ENCODE measurements around the gene ANKRD24.
"Not testable (repeated sequence)": the region's sequence is repeated elsewhere in the genome, so short reads cannot be mapped to it uniquely, and the experiment has no call there.

Gene ANKRD24

GRCh38 chr19:4182084-4182810 lies at the start of gene ANKRD24, which contains the start of gene SIRT6:
Gene ANKRD24 (plus strand): TSS chr19:4182689. CDS start chr19:4186426, 3,737 bp downstream.
Gene SIRT6 (minus strand): TSS chr19:4182563. CDS start chr19:4182539, 24 bp downstream.
- Histone ChIP-seq H3F3A (ENCODE audit: low read depth) (no peaks in the 10 kb centered on the region), H2AFZ (ENCODE audit: low read length) (peak within 1 kb of the TSS; percentile 93), H3K4me1 (ENCODE audit: insufficient read depth, low read length, poor library complexity, severe bottlenecking) (peaks cover 5% of the 10 kb centered on the region), H3K36me3 (ENCODE audit: insufficient read depth, low read length) (no peaks in the 10 kb centered on the region), H3K27me3 (ENCODE audit: insufficient read depth, low read length, poor library complexity, severe bottlenecking) (no peaks in the 10 kb centered on the region), H3K9me3 (ENCODE audit: insufficient read depth, low read depth, low read length) (no peaks in the 10 kb centered on the region), H3K4me3 (ENCODE audit: low read length, poor library complexity, severe bottlenecking) (peak within 1 kb of the TSS; percentile 95), H3K79me2 (ENCODE audit: insufficient read depth, low read length) (peaks cover 17% of the 10 kb centered on the region; the same call in 1 of the 2 replicates), H3K4me2 (ENCODE audit: low read depth, low read length, poor library complexity, severe bottlenecking) (peak within 1 kb of the TSS; percentile 93), H3K9me2 (replicated peaks; ENCODE audit: low read depth, low read length) (no peaks in the 10 kb centered on the region), H4K20me1 (ENCODE audit: insufficient read depth, low read length, poor library complexity, severe bottlenecking) (no peaks in the 10 kb centered on the region), H3K9ac (ENCODE audit: low read depth, low read length, poor library complexity, severe bottlenecking) (peak within 1 kb of the TSS; percentile 94)
- TF ChIP-seq CTCF (conservative IDR thresholded peaks at IDR 0.05; ENCODE audit: low read length): no peak

GRCh38 chr19:4134351-4134750 lies 48.1 kb upstream of the ANKRD24 start:
- Histone ChIP-seq H3F3A (ENCODE audit: low read depth) (no peaks in the 10 kb centered on the region), H3K4me2 (ENCODE audit: low read depth, low read length, poor library complexity, severe bottlenecking) (no peak overlapping the region), H2AFZ (ENCODE audit: low read length) (no peak overlapping the region), H3K9me3 (ENCODE audit: insufficient read depth, low read depth, low read length) (no peaks in the 10 kb centered on the region), H4K20me1 (ENCODE audit: insufficient read depth, low read length, poor library complexity, severe bottlenecking) (no peaks in the 10 kb centered on the region), H3K36me3 (ENCODE audit: insufficient read depth, low read length) (no peaks in the 10 kb centered on the region), H3K4me3 (ENCODE audit: low read length, poor library complexity, severe bottlenecking) (no peak overlapping the region), H3K27me3 (ENCODE audit: insufficient read depth, low read length, poor library complexity, severe bottlenecking) (no peaks in the 10 kb centered on the region), H3K9me2 (replicated peaks; ENCODE audit: low read depth, low read length) (no peaks in the 10 kb centered on the region), H3K79me2 (ENCODE audit: insufficient read depth, low read length) (no peaks in the 10 kb centered on the region), H3K9ac (ENCODE audit: low read depth, low read length, poor library complexity, severe bottlenecking) (no peak overlapping the region), H3K4me1 (ENCODE audit: insufficient read depth, low read length, poor library complexity, severe bottlenecking) (no peaks in the 10 kb centered on the region)
- no peak for TF ChIP-seq EZH2phosphoT487 (IDR thresholded peaks at IDR 0.05; ENCODE audit: borderline replicate concordance)

GRCh38 chr19:4135386-4135785 lies 47.1 kb upstream of the ANKRD24 start:
- not testable (repeated sequence) for H3K9me2 ChIP-seq (replicated peaks; ENCODE audit: low read depth, low read length); H3K79me2 ChIP-seq (ENCODE audit: insufficient read depth, low read length); H3K27me3 ChIP-seq (ENCODE audit: insufficient read depth, low read length, poor library complexity, severe bottlenecking); H2AFZ ChIP-seq (ENCODE audit: low read length); H3K4me1 ChIP-seq (ENCODE audit: insufficient read depth, low read length, poor library complexity, severe bottlenecking); H4K20me1 ChIP-seq (ENCODE audit: insufficient read depth, low read length, poor library complexity, severe bottlenecking); H3F3A ChIP-seq (ENCODE audit: low read depth); H3K4me3 ChIP-seq (ENCODE audit: low read length, poor library complexity, severe bottlenecking); H3K9ac ChIP-seq (ENCODE audit: low read depth, low read length, poor library complexity, severe bottlenecking); H3K36me3 ChIP-seq (ENCODE audit: insufficient read depth, low read length); H3K4me2 ChIP-seq (ENCODE audit: low read depth, low read length, poor library complexity, severe bottlenecking); H3K9me3 ChIP-seq (ENCODE audit: insufficient read depth, low read depth, low read length)

- Histone ChIP-seq H3K9ac (ENCODE audit: low read depth, low read length, poor library complexity, severe bottlenecking) (no peak overlapping the region), H3K36me3 (ENCODE audit: insufficient read depth, low read length) (no peaks in the 10 kb centered on the region)
- no peak for TF ChIP-seq EZH2phosphoT487 (IDR thresholded peaks at IDR 0.05; ENCODE audit: borderline replicate concordance)
- TF ChIP-seq CTCF (conservative IDR thresholded peaks at IDR 0.05; ENCODE audit: low read length): no peak
Observed at GRCh38 chr19:4136680-4137088, 45.8 kb upstream of the ANKRD24 start.

More at GRCh38 chr19:4136680-4137088, 45.8 kb upstream of the ANKRD24 start:
- Histone ChIP-seq H3K4me3 (ENCODE audit: low read length, poor library complexity, severe bottlenecking) (no peak overlapping the region), H4K20me1 (ENCODE audit: insufficient read depth, low read length, poor library complexity, severe bottlenecking) (no peaks in the 10 kb centered on the region), H2AFZ (ENCODE audit: low read length) (no peak overlapping the region), H3K4me1 (ENCODE audit: insufficient read depth, low read length, poor library complexity, severe bottlenecking) (no peaks in the 10 kb centered on the region), H3K27me3 (ENCODE audit: insufficient read depth, low read length, poor library complexity, severe bottlenecking) (no peaks in the 10 kb centered on the region), H3K9me2 (replicated peaks; ENCODE audit: low read depth, low read length) (no peaks in the 10 kb centered on the region), H3F3A (ENCODE audit: low read depth) (no peaks in the 10 kb centered on the region), H3K4me2 (ENCODE audit: low read depth, low read length, poor library complexity, severe bottlenecking) (no peak overlapping the region), H3K79me2 (ENCODE audit: insufficient read depth, low read length) (no peaks in the 10 kb centered on the region), H3K9me3 (ENCODE audit: insufficient read depth, low read depth, low read length) (no peaks in the 10 kb centered on the region)
